ENCODE results near the gene TPRG1L. TPM values are rescaled to one million over a fixed set of nuclear protein-coding genes. Genes with fewer than 3 reads are reported as not detected.

Gene TPRG1L
- total RNA-seq, 4 donors from 2014 or later = 36.8 to 55.3 (median 50.3) TPM

GRCh38 chr1:3645247-3645646 lies 20.4 kb downstream of the TPRG1L start:
- H3K4me1 ChIP-seq = peaks cover 8 to 18% (median 17%) of the 10 kb centered on the region in 4 donors
- no peak for DNase-seq (ENCODE audit: extremely low spot score)
- H3K27me3 ChIP-seq = no peaks in the 10 kb centered on the region
- TF ChIP-seq EP300 (IDR thresholded peaks at IDR 0.05) = no peak
- TF ChIP-seq CTCF (IDR thresholded peaks at IDR 0.05) = no peak
- TF ChIP-seq POLR2AphosphoS5 (IDR thresholded peaks at IDR 0.05) = no peak
- no peak for TF ChIP-seq POLR2A (IDR thresholded peaks at IDR 0.05; ENCODE audit: low read depth)
- H3K4me3 ChIP-seq = no peak overlapping the region
- H3K36me3 ChIP-seq = peaks cover 26 to 70% (median 51%) of the 10 kb centered on the region in 4 donors
- intact Hi-C loops (cut with DNase I) = no loop called here
- no peak overlapping the region for H3K27ac ChIP-seq (replicated peaks in 1 of 4)
- no peaks in the 10 kb centered on the region for H3K9me3 ChIP-seq
- WGBS = 88% methylated on average over 40 of the region's 43 CpGs

- H3K4me3 ChIP-seq = no peak overlapping the region
- H3K9me3 ChIP-seq = no peaks in the 10 kb centered on the region
- H3K27ac ChIP-seq (replicated peaks in 1 of 4) = no peak overlapping the region
- H3K27me3 ChIP-seq = peaks cover 4 to 5% (median 5%) of the 10 kb centered on the region in 4 donors
- peaks cover 13 to 23% (median 22%) of the 10 kb centered on the region in 4 donors for H3K4me1 ChIP-seq
- WGBS = 87% methylated on average over 27 of the region's 27 CpGs
- H3K36me3 ChIP-seq = peaks cover 21 to 64% (median 46%) of the 10 kb centered on the region in 4 donors
- no peak for DNase-seq (ENCODE audit: extremely low spot score)
- no peak for TF ChIP-seq POLR2AphosphoS5 (IDR thresholded peaks at IDR 0.05)
- no peak for TF ChIP-seq POLR2A (IDR thresholded peaks at IDR 0.05; ENCODE audit: low read depth)
- no peak for TF ChIP-seq EP300 (IDR thresholded peaks at IDR 0.05)
- no peak for TF ChIP-seq CTCF (IDR thresholded peaks at IDR 0.05)
- intact Hi-C loops (cut with DNase I) = no loop called here
These were observed 21.0 kb downstream of the TPRG1L start for GRCh38 chr1:3645666-3646355.

- no peak for TF ChIP-seq POLR2AphosphoS5 (IDR thresholded peaks at IDR 0.05)
- TF ChIP-seq POLR2A (IDR thresholded peaks at IDR 0.05; ENCODE audit: low read depth) = no peak
- no peaks in the 10 kb centered on the region for H3K9me3 ChIP-seq
- no peak for DNase-seq (ENCODE audit: extremely low spot score)
- peaks cover 21 to 56% (median 38%) of the 10 kb centered on the region in 4 donors for H3K36me3 ChIP-seq
- no peak overlapping the region for H3K4me3 ChIP-seq
- no peak overlapping the region for H3K27ac ChIP-seq (replicated peaks in 1 of 4)
- peaks cover 9 to 13% (median 13%) of the 10 kb centered on the region in 4 donors for H3K27me3 ChIP-seq
- WGBS = 94% methylated on average over 16 of the region's 20 CpGs
- H3K4me1 ChIP-seq = peaks cover 21 to 31% (median 30%) of the 10 kb centered on the region in 4 donors
- intact Hi-C loops (cut with DNase I) = no loop called here
These were observed 21.8 kb downstream of the TPRG1L start for GRCh38 chr1:3646596-3646995.

GRCh38 chr1:3649342-3650247 lies 24.8 kb downstream of the TPRG1L start, which contains the start of gene WRAP73:
Gene WRAP73, minus strand, starts transcription at chr1:3650103. Its CDS starts 104 bp downstream, at chr1:3649999.
- Histone ChIP-seq H3K4me3 (peak within 1 kb of the TSS; percentile 83 to 92 (median 88)), H3K36me3 (peaks cover 17 to 34% (median 27%) of the 10 kb centered on the region in 4 donors), H3K27ac (replicated peaks in 1 of 4) (peak within 1 kb of the TSS in 3 of 4 donors; percentile 37 to 55 (median 51)), H3K27me3 (peaks cover 9 to 43% (median 40%) of the 10 kb centered on the region in 4 donors), H3K4me1 (peaks cover 30 to 49% (median 44%) of the 10 kb centered on the region in 4 donors), H3K9me3 (no peaks in the 10 kb centered on the region)
- DNase-seq (ENCODE audit: extremely low spot score) = peak; percentile 97
- WGBS = 9% methylated on average over 40 of the region's 60 CpGs
- TF ChIP-seq POLR2A (IDR thresholded peaks at IDR 0.05; ENCODE audit: low read depth) (no peak), EP300 (IDR thresholded peaks at IDR 0.05) (no peak), POLR2AphosphoS5 (IDR thresholded peaks at IDR 0.05) (peak; percentile 91 to 93)
- intact Hi-C loops (cut with DNase I) = no loop called here

GRCh38 chr1:3650248-3651025 lies 25.6 kb downstream of the TPRG1L start:
- Histone ChIP-seq H3K4me3 (peak overlapping the region; percentile 83 to 92 (median 88)), H3K4me1 (peaks cover 30 to 49% (median 44%) of the 10 kb centered on the region in 4 donors), H3K36me3 (peaks cover 11 to 26% (median 20%) of the 10 kb centered on the region in 4 donors), H3K9me3 (no peaks in the 10 kb centered on the region), H3K27me3 (peaks cover 9 to 52% (median 43%) of the 10 kb centered on the region in 4 donors), H3K27ac (replicated peaks in 1 of 4) (no peak overlapping the region)
- 17% methylated on average over 15 of the region's 50 CpGs for WGBS
- TF ChIP-seq POLR2AphosphoS5 (IDR thresholded peaks at IDR 0.05) (peak in 1 of 2 donors; percentile 56), EP300 (IDR thresholded peaks at IDR 0.05) (no peak), CTCF (IDR thresholded peaks at IDR 0.05) (no peak)
- no peak for DNase-seq (ENCODE audit: extremely low spot score)
- intact Hi-C loops (cut with DNase I) = no loop called here

All from esophagus muscularis mucosa (tissue), 4 donors.